PC-3 (cell line): ENCODE results near the gene LHFPL3.

ENCODE experiments used
- CTCF ChIP-seq: fragments of 300-600 bp; sonication (generic); conservative IDR thresholded peaks from 2 replicates; pipeline ENCODE4 v1.5.1; 2017; ENCODE audit warnings: antibody characterized with exemption, low read depth, mild to moderate bottlenecking, low read length
- EZH2 ChIP-seq: fragments of 300-600 bp; sonication (generic); IDR thresholded peaks from one replicate; pipeline ENCODE4 v1.6.1; 2017; ENCODE audit warnings: antibody characterized with exemption, mild to moderate bottlenecking, low read length; ENCODE audit not compliant: unreplicated experiment

DNA sequence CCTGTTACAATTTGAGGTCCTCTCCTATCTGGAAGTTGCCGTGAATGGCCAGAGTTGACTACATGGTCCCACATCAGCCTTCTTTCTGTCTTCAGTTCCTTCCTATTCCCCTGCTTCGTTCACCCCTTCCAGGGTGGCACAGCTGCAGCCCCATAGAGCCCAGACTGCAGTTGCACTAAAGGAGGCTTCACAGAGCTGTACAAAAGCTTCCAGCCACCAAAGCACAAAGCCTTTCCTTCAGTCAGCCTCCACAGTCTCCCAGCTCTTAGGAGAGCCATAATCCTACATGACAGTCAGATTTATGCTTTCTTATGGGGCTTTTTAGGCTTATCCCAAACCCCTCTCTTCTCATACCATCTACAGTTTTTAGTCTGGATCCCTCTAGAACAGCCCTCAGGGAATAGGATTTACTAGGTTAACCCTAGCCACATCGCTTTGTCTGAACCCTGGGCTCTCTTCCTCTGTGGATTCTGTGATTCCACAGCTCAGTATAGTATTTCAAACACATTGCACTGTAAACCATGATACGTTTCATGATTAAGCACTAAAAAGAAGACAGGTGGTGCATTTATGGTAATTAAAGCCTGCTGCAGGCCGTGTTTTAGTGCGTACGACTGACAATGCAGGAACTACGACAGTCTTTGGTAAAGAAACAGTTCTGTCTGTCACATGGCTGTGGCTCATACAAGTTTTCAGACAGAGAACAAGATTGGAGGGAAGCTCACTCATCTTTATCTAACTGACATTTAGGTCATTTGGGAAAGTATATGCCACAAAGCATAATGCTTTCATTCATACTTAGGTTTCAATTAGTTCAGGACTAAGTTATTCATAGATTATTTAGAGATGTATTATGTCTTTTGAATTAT lies 477.3 kb downstream of the LHFPL3 start:
- TF ChIP-seq CTCF (no peak), EZH2 (no peak)
